HG02759 (cell line): ENCODE measurements around the gene TANGO6.
"Not testable (repeated sequence)": the region's sequence is repeated elsewhere in the genome, so short reads cannot be mapped to it uniquely, and the experiment has no call there.

Experiments used
- ATAC-seq: cut with Tn5 transposase; IDR thresholded peaks from one replicate; pipeline ENCODE4 v1.9.1; 2021; ENCODE audit warnings: mild to moderate bottlenecking, moderate library complexity; ENCODE audit not compliant: unreplicated experiment

The TANGO6 gene

DNA sequence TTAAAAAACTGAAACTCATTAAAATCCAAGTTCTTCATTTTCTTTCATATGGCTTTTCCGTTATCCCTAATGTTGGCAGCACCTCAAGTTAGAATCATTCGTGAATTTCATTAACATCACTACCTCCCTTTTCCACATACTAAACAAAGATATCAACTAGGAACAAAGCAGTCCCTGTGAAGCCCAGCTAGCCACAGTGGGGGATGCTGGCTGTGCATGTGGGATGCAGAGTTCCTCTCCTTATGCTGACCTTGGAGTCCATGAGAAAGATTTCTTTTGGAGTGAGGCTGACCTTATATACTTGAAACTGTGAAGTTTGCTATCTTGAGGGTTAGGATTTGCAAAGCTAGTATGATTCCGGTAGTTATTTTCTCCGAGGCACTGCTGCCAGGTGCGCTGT, 117.6 kb downstream of the TANGO6 start:
- ATAC-seq = no peak

- no peak for ATAC-seq
Observed at GRCh38 chr16:68961778-68962402, 118.6 kb downstream of the TANGO6 start.

GRCh38 chr16:68969338-68969737, 126.0 kb downstream of the TANGO6 start:
- ATAC-seq = no peak

- ATAC-seq = no peak
Observed at GRCh38 chr16:68972013-68972412, 128.7 kb downstream of the TANGO6 start.

DNA sequence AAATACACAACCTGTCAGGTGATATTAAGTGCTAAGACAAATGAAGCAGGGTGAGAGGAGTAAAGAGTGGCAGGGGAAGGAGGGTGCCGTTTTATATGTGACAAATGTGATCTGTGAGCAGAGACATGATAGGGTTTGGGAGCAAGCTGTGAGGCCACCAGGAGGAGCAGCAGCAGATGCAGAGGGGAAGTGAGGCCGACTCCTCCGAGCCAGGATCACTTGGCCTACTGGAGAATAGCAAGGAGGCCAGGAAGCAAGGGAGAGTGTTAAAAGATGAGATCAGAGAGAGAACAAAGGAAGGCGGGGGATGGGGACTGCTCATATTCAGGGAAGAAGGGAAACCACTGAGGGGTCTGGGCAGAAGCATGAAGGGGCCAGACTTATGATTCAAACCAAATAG, 129.4 kb downstream of the TANGO6 start:
- ATAC-seq = no peak

- ATAC-seq = no peak
Observed at GRCh38 chr16:68973611-68974120, 130.3 kb downstream of the TANGO6 start.

GRCh38 chr16:68978303-68978954, 135.1 kb downstream of the TANGO6 start:
- ATAC-seq = no peak

GRCh38 chr16:68980695-68981315, 137.5 kb downstream of the TANGO6 start:
- ATAC-seq = no peak

DNA sequence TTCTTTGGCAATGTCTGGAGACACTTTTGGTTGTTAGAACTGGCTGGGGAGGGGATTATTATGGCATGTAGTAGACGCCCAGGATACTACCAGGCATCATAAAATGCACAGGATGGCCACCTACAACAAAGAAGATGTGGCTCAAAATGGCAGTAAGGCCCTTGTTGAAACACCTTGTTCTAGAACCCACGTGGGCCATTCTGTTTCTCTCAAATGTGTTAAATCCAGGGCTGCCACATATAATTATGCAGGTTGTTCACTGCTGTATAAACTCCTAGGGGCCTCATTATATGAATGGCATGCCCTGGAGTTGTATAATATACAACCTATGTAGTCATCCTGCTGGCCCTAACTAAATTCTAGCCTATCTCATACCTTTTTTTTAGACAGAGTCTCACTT, 138.6 kb downstream of the TANGO6 start:
- no peak for ATAC-seq

DNA sequence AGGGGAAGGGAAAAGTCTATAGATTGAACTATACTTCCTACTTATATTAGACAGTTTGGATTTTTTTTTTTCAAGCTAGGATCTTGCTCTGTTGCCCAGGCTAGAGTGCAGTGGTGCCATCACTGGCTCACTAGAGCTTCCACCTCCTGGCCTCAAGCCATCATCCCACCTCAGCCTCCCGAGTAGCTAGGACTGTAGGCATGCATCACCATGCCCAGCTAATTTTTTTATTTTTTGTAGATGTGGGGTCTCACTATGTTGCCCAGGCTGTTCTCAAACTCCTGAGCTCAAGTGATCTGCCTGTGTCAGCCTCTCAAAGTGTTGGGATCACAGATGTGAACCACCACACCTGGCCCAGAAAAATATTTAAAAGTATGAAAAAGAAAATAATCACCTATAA, 141.1 kb downstream of the TANGO6 start:
- no peak for ATAC-seq

DNA sequence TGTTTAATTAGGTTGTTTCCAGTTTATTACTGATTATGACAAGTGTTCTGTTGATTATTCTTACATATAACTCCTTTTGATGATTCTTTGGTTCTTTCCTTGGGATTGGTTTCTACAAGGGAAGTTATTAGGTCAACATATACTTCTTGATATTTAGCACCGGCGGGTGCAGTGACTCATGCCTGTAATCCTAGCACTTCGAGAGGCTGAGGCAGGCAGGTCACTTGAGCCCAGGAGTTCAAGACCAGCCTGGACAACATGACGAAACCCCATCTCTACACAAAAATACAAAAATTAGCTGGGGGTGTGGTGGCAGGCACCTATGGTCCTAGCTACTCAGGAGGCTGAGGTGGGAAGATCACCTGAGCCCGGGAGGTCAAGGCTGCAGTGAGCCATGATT, 141.9 kb downstream of the TANGO6 start:
- no peak for ATAC-seq

DNA sequence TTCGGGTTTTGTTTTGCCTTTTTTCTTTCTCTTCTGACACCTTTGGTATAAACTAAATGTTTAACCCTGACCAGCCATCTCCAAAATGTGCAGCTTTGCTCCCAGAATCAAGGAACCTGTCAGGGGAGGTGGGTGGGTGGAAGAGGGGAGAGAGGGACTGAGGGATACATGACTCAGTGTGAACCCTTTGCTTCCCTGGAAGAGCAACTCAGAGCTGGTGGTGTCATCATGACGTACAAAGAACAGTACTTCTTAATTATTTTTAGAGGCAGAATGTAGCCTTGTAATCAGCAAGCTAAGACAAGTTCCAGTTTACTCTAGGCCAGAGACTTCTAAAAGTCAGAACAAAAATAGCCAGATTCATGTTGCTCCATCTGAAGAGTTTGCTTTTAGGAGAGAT, 142.5 kb downstream of the TANGO6 start:
- no peak for ATAC-seq

DNA sequence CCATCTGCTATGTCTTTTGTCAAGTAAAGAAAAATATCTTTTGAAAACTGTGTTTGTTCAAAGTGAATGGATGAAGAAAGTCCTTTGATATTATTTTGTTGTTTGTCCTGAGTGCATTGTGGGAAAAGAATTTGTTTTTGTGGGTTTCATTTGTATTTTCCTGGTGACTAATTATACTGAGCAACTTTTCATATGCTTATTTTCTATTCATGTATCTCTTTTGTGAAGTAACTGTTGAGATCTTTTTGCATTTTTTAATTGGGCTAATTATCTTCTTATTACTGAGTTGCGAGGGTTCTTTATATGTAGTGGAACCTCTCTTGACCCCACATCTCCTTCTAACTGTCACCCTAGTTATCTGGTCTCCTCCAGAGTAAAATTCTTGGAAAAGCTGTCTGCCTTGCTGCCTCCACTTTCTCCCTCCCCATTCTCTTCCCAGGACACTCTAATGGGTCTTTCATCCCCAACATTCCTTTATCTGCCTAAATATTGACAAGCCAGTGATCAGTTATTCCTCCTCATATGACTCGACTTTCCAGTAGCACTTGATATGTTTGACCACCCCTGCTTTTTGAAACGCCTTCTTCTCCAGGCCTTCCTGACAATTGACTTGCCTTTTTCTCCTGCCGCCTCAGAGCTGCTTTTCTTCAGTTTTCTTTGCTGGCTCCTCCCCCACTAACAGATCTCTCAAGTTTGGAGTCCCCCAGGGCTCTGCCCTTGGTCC, 144.6 kb downstream of the TANGO6 start:
- no peak for ATAC-seq

- ATAC-seq = not testable (repeated sequence)
Observed at GRCh38 chr16:68990172-68990845, 147.0 kb downstream of the TANGO6 start.

- no peak for ATAC-seq
Observed at GRCh38 chr16:68991075-68991474, 147.7 kb downstream of the TANGO6 start.

GRCh38 chr16:68992521-68992920, 149.2 kb downstream of the TANGO6 start:
- no peak for ATAC-seq

DNA sequence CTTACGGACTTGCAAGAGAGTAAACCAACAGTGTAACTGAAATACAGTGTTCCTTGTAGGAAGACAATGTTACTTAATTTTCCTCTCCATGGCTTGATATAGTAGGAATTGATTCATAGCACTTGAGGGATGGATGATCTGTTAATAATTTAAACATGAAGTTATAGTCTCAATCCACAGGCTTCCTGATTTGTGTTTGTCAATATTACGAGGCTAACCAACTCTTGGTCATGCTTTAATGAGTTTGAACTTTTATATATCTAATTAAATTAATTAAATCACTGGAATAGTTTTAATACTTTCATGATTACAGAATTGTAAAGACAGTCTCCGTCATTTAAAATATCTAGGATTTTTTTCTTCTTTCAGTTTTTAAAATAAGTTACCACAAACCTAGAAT, 150.1 kb downstream of the TANGO6 start:
- no peak for ATAC-seq

DNA sequence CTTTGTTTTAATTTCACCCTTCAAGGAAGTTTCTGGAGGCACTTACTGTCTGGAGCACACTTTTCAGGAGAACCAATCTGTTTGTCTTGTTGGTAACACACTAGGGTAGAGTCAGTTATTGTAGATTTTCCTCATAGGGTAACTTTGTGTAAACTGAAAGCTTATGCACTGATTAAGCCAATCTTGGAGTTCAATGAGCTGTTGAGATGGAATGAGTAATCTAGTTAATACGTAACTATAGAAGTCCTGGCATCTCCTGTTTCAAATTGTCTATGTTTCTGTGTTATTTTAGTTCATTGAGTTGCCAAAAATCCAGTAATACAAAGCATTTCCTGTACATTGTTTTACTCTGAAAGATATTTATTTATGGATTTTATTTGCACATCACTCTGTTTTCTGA, 150.6 kb downstream of the TANGO6 start:
- no peak for ATAC-seq

DNA sequence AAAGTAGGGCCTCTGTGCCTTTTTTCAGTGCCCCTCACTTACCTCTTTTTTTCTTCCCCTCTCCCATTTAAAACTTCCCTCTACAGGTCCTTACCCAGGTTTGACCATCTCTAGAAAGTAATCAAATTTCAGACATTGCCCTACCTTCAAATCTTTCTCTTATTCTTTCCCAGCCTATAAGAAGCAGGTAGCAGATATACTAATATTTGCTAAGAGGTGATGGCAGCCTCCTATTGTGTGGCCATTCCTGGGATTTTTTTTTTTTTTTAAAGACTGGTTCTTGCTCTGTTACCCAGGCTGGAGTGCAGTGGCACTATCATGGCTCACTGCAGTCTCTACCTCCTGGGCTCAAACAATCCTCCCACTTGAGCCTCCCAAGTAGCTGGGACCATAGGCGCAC, 151.0 kb downstream of the TANGO6 start:
- ATAC-seq = no peak

DNA sequence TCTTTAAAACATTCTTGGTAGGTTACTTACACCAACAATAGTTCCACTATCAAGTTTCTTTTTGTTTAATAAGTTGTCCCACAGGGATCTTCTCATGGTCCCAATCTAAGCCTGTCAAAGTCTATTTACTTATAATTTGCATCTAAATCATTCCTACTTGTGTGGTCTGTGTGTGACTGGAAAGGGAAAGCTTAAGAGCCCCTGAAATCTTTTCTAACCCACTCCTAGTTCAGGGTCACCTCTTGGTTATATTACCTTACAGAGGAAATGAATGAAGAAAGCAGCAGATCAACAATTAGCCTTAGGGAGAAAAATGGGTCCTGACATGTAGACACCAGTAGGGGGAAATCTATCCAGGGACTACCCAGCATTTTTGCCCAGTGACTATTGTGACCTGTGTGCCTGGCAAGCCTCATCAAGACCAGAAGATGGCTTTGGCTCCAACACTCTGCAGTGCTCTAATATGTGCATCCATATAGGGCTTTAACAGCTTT, 151.7 kb downstream of the TANGO6 start:
- ATAC-seq = no peak

- no peak for ATAC-seq
Observed at GRCh38 chr16:68997564-68997963, 154.2 kb downstream of the TANGO6 start.
